IMR-90 (cell line): ENCODE results near the gene SCN8A. TPM values are rescaled to one million over a fixed set of nuclear protein-coding genes. Genes with fewer than 3 reads are reported as not detected.
"Not testable (repeated sequence)": the region's sequence is repeated elsewhere in the genome, so short reads cannot be mapped to it uniquely, and the experiment has no call there.

Experiments
- ATAC-seq: fragments of 200-7000 bp; cut with Tn5 transposase; 2 replicates; pipeline ENCODE4 v1.9.1; 2020; ENCODE audit warnings: low read depth, mild to moderate bottlenecking, moderate library complexity
- BruUV-seq: library from RNA; stranded (reverse); fragments of 400-500 nt; replicated peaks from 2 replicates; lab custom pipeline; 2021; lab: Mats Ljungman, UMichigan
- CTCF ChIA-PET: fragments of 300-600 bp; formaldehyde crosslinking; extraction: SDS; loops from one replicate; lab custom pipeline; 2021; ENCODE audit warnings: antibody characterized with exemption; lab: Yijun Ruan, JAX
- POLR2A ChIA-PET: fragments of 300-600 bp; sonication (Branson Sonifier 250); formaldehyde crosslinking; loops from one replicate; lab custom pipeline; 2022; ENCODE audit warnings: antibody characterized with exemption; ENCODE audit not compliant: unreplicated experiment; lab: Charles Lee
- DNase-seq: peaks from one replicate; pipeline ENCODE4 v3.0.0; 2013
- H2AFZ ChIP-seq: replicated peaks from 2 replicates; pipeline ENCODE3; 2013; ENCODE audit warnings: low read length, mild to moderate bottlenecking; ENCODE audit not compliant: poor library complexity
- H2AK5ac ChIP-seq: 2 replicates; pipeline ENCODE4 v1.6.1; 2013; ENCODE audit warnings: low read depth, low read length, inconsistent platforms
- H2AK9ac ChIP-seq: replicated peaks from 2 replicates; pipeline ENCODE3; 2013; ENCODE audit warnings: mild to moderate bottlenecking, low read depth, low read length, moderate library complexity; ENCODE audit not compliant: poor library complexity
- H2BK120ac ChIP-seq: 2 replicates; pipeline ENCODE4 v1.6.1; 2013; ENCODE audit warnings: low read depth, low read length, inconsistent platforms
- H2BK15ac ChIP-seq: 3 replicates; pipeline ENCODE4 v1.6.1; 2013; ENCODE audit warnings: low read depth, low read length, inconsistent platforms
- H2BK20ac ChIP-seq: 2 replicates; pipeline ENCODE4 v1.6.1; 2013; ENCODE audit warnings: low read depth, mild to moderate bottlenecking, inconsistent platforms, low read length, moderate library complexity
- H2BK5ac ChIP-seq: 2 replicates; pipeline ENCODE4 v1.6.1; 2013; ENCODE audit warnings: mild to moderate bottlenecking, low read depth, low read length, inconsistent platforms; ENCODE audit not compliant: poor library complexity, severe bottlenecking
- H3K14ac ChIP-seq: replicated peaks from 2 replicates; pipeline ENCODE4 v1.6.1; 2013; ENCODE audit warnings: low read depth, low read length, inconsistent platforms
- H3K18ac ChIP-seq: 2 replicates; pipeline ENCODE4 v1.6.1; 2013; ENCODE audit warnings: low read depth, low read length, control low read depth
- H3K23ac ChIP-seq: 2 replicates; pipeline ENCODE4 v1.6.1; 2013; ENCODE audit warnings: low read depth, low read length, inconsistent platforms
- H3K27ac ChIP-seq: 2 replicates; pipeline ENCODE4 v1.5.1; 2013; ENCODE audit warnings: mild to moderate bottlenecking, control low read depth, low read length; ENCODE audit not compliant: insufficient read depth
- H3K27me3 ChIP-seq: 2 replicates; pipeline ENCODE4 v1.6.1; 2013; ENCODE audit warnings: low read length; ENCODE audit not compliant: control insufficient read depth, insufficient read depth
- H3K36me3 ChIP-seq: 2 replicates; pipeline ENCODE4 v1.6.1; 2013; ENCODE audit warnings: low read length, mixed read lengths; ENCODE audit not compliant: control insufficient read depth, insufficient read depth
- H3K4ac ChIP-seq: 2 replicates; pipeline ENCODE4 v1.6.1; 2013; ENCODE audit warnings: low read depth, low read length, inconsistent platforms
- H3K4me1 ChIP-seq: 2 replicates; pipeline ENCODE4 v1.6.1; 2013; ENCODE audit warnings: low read length, mixed read lengths; ENCODE audit not compliant: control insufficient read depth, insufficient read depth
- H3K4me2 ChIP-seq: 2 replicates; pipeline ENCODE4 v1.6.1; 2013; ENCODE audit warnings: low read depth, mild to moderate bottlenecking, control low read depth, low read length, moderate library complexity
- H3K4me3 ChIP-seq: 2 replicates; pipeline ENCODE4 v1.5.1; 2013; ENCODE audit warnings: low read depth, mild to moderate bottlenecking, control low read depth, low read length, moderate library complexity; ENCODE audit not compliant: insufficient read depth
- H3K56ac ChIP-seq: 2 replicates; pipeline ENCODE4 v1.6.1; 2013; ENCODE audit warnings: low read length, inconsistent platforms; ENCODE audit not compliant: insufficient read depth; ENCODE audit errors: extremely low read depth
- H3K79me1 ChIP-seq, 2 experiments: 2 replicates each; pipeline ENCODE4 v1.6.1; 2013; ENCODE audit warnings: low read length in 2 of 2, inconsistent platforms in 1 of 2, low read depth in 1 of 2
- H3K9ac ChIP-seq: 2 replicates; pipeline ENCODE4 v1.6.1; 2013; ENCODE audit warnings: low read depth, low read length, control low read depth
- H3K9me1 ChIP-seq: 2 replicates; pipeline ENCODE4 v1.6.1; 2013; ENCODE audit warnings: low read length, inconsistent platforms; ENCODE audit not compliant: insufficient read depth
- H3K9me3 ChIP-seq: 2 replicates; pipeline ENCODE4 v1.6.1; 2013; ENCODE audit warnings: low read length; ENCODE audit not compliant: control insufficient read depth, insufficient read depth
- H4K20me1 ChIP-seq: 2 replicates; pipeline ENCODE4 v1.6.1; 2013; ENCODE audit warnings: low read length, inconsistent platforms; ENCODE audit not compliant: insufficient read depth
- H4K5ac ChIP-seq: 2 replicates; pipeline ENCODE4 v1.6.1; 2013; ENCODE audit warnings: mild to moderate bottlenecking, low read depth, low read length, control low read depth
- H4K8ac ChIP-seq, 2 experiments: 2 replicates each; pipeline ENCODE4 v1.6.1; 2013; ENCODE audit warnings: low read depth in 2 of 2, low read length in 2 of 2, control low read depth in 1 of 2, inconsistent platforms in 1 of 2
- H4K91ac ChIP-seq: 2 replicates; pipeline ENCODE4 v1.6.1; 2013; ENCODE audit warnings: low read depth, low read length, inconsistent platforms; ENCODE audit not compliant: insufficient read depth
- CTCF ChIP-seq: conservative IDR thresholded peaks from 2 replicates; pipeline ENCODE4 v1.5.1; 2012; ENCODE audit warnings: mild to moderate bottlenecking, low read depth, low read length, improper control_type of control experiment
- WGBS, 2 experiments: methylation state at CpG; one replicate each; pipeline versions ENCODE4 v1.1.5 to v1.1.7; 2013; ENCODE audit warnings: missing lambda C conversion rate in 2 of 2; ENCODE audit not compliant: insufficient read length in 1 of 2; ENCODE audit errors: extremely low coverage in 2 of 2; 5-methylcytosine and 5-hydroxymethylcytosine counted together
- dilution Hi-C: fragments of 300-500 bp; cut with HindIII; formaldehyde crosslinking; loops from one replicate; pipeline ENCODE4 v1.14.3; 2018; ENCODE audit warnings: low sequenced_read_pairs; ENCODE audit not compliant: unreplicated experiment
- in situ Hi-C: fragments of 300-500 bp; cut with MboI; formaldehyde crosslinking; loops from 3 replicates; pipeline ENCODE4 v1.14.3; 2019; ENCODE audit warnings: low sequenced_read_pairs, inconsistent platforms, mixed read lengths
- intact Hi-C: fragments of 100-400 bp; cut with micrococcal nuclease; formaldehyde crosslinking; loops from 2 replicates; pipeline ENCODE4 v1.10.0; 2022
- polyA plus RNA-seq, 3 experiments: library from polyadenylated mRNA; depleted of rRNA; stranded (reverse); fragments of >200 nt; gene quantifications; 2 replicates each; pipeline ENCODE4 v1.2.3, GENCODE V29; 2012; ENCODE audit warnings: low replicate concordance in 1 of 3
- total RNA-seq: library from RNA; depleted of rRNA; stranded (reverse); fragments of >200 nt; gene quantifications from 2 replicates; pipeline ENCODE4 v1.2.3, GENCODE V29; 2012

The SCN8A gene
- total and polyA plus RNA-seq, 2 of the 4 experiments (the other 2 are of a cell fraction): 6.9 to 19.7 TPM

- in situ Hi-C loops: no loop called here
These were observed 41.4 kb upstream of the SCN8A start for GRCh38 chr12:51549637-51550036.

GRCh38 chr12:51568271-51569032, 22.6 kb upstream of the SCN8A start:
- H4K91ac ChIP-seq, H2BK15ac ChIP-seq, H3K14ac ChIP-seq, H3K79me1 ChIP-seq, H2BK120ac ChIP-seq, CTCF ChIA-PET, H3K27me3 ChIP-seq, H4K8ac ChIP-seq, H2BK20ac ChIP-seq, H4K5ac ChIP-seq, H2AK9ac ChIP-seq, H3K9me3 ChIP-seq, H2AK5ac ChIP-seq, H3K9ac ChIP-seq, H4K20me1 ChIP-seq, dilution Hi-C loops, H3K4me1 ChIP-seq, POLR2A ChIA-PET, H2BK5ac ChIP-seq, H3K36me3 ChIP-seq, H3K27ac ChIP-seq, H3K56ac ChIP-seq, ATAC-seq, H3K18ac ChIP-seq, DNase-seq, H3K4ac ChIP-seq, H3K9me1 ChIP-seq, intact Hi-C loops, H3K4me2 ChIP-seq, H2AFZ ChIP-seq, BruUV-seq, H3K4me3 ChIP-seq, in situ Hi-C loops, H3K23ac ChIP-seq: not testable (repeated sequence)
- WGBS, 2 experiments: no CpG with 5 or more reads among the region's 28 CpGs

More at GRCh38 chr12:51549637-51550036, 41.4 kb upstream of the SCN8A start:
- Histone ChIP-seq H3K23ac (no peak overlapping the region), H3K4me2 (no peak overlapping the region), H2BK120ac (no peak overlapping the region), H2AFZ (no peak overlapping the region), H3K79me1 (no peaks in the 10 kb centered on the region), H2BK15ac (no peak overlapping the region), H3K9ac (no peak overlapping the region), H2BK20ac (no peak overlapping the region), H3K36me3 (no peaks in the 10 kb centered on the region), H3K18ac (no peak overlapping the region), H3K27ac (no peak overlapping the region), H3K9me1 (no peaks in the 10 kb centered on the region), H3K14ac (no peak overlapping the region), H3K56ac (no peak overlapping the region), H2AK5ac (no peak overlapping the region), H3K9me3 (peaks cover 4% of the 10 kb centered on the region), H2BK5ac (no peak overlapping the region), H2AK9ac (no peak overlapping the region), H3K4ac (no peak overlapping the region), H4K20me1 (no peaks in the 10 kb centered on the region), H3K4me3 (no peak overlapping the region), H4K91ac (no peak overlapping the region), H4K8ac (no peak overlapping the region), H3K4me1 (no peaks in the 10 kb centered on the region), H4K5ac (no peak overlapping the region), H3K27me3 (peaks cover 10% of the 10 kb centered on the region)
- ChIA-PET POLR2A (no interaction called here), CTCF (no interaction called here)
- ATAC-seq (no peak), DNase-seq (peak; percentile 15)
- TF ChIP-seq CTCF: no peak
- intact Hi-C loops: no loop called here
- BruUV-seq: no TSS peak
- dilution Hi-C loops: no loop called here
- 64% methylated on average over 4 of the region's 8 CpGs; no CpG with 5 or more reads in 1 of the 2 experiments for WGBS, 2 experiments
